ENCODE data around the gene PLEK.
"Not testable (repeated sequence)": the region's sequence is repeated elsewhere in the genome, so short reads cannot be mapped to it uniquely, and the experiment has no call there.

The PLEK gene

GRCh38 chr2:68365087-68365486, at the start of gene PLEK:
Gene PLEK (plus strand): TSS chr2:68365282. CDS start chr2:68365352, 70 bp downstream.
- peak; percentile 97 to 98 for DNase-seq

GRCh38 chr2:68316111-68316510, 49.0 kb upstream of the PLEK start:
- DNase-seq: peak; percentile 58 to 82

- no peak for DNase-seq
Measured at GRCh38 chr2:68317971-68318913, 46.8 kb upstream of the PLEK start.

GRCh38 chr2:68318914-68319397, 46.1 kb upstream of the PLEK start:
- DNase-seq: no peak

- DNase-seq: peak; percentile 15 to 45
Measured at GRCh38 chr2:68319398-68320117, 45.5 kb upstream of the PLEK start, which contains the start of gene CNRIP1. Gene CNRIP1 (minus strand): TSS chr2:68319949. CDS start chr2:68319400, 549 bp downstream.

- DNase-seq: peak in 1 of 2 experiments; percentile 33
Measured at GRCh38 chr2:68320118-68320641, 44.9 kb upstream of the PLEK start.

GRCh38 chr2:68325056-68325455, 40.0 kb upstream of the PLEK start:
- no peak for DNase-seq

- DNase-seq: no peak
Measured at GRCh38 chr2:68328901-68329300, 36.2 kb upstream of the PLEK start.

GRCh38 chr2:68330691-68331090, 34.4 kb upstream of the PLEK start:
- no peak for DNase-seq

GRCh38 chr2:68333009-68333408, 32.1 kb upstream of the PLEK start:
- no peak for DNase-seq

- DNase-seq: no peak
Measured at GRCh38 chr2:68333931-68334330, 31.2 kb upstream of the PLEK start.

GRCh38 chr2:68336192-68336591, 28.9 kb upstream of the PLEK start:
- DNase-seq: no peak

GRCh38 chr2:68340226-68341061, 24.6 kb upstream of the PLEK start:
- DNase-seq: no peak

GRCh38 chr2:68341062-68341329, 24.1 kb upstream of the PLEK start:
- no peak for DNase-seq

- DNase-seq: no peak
Measured at GRCh38 chr2:68341583-68341982, 23.5 kb upstream of the PLEK start.

GRCh38 chr2:68342470-68342869, 22.6 kb upstream of the PLEK start:
- DNase-seq: no peak

- no peak for DNase-seq
Measured at GRCh38 chr2:68344031-68344430, 21.1 kb upstream of the PLEK start.

GRCh38 chr2:68345129-68345875, 19.8 kb upstream of the PLEK start:
- DNase-seq: no peak

GRCh38 chr2:68349091-68349490, 16.0 kb upstream of the PLEK start:
- not testable (repeated sequence) for DNase-seq

- no peak for DNase-seq
Measured at GRCh38 chr2:68351997-68352396, 13.1 kb upstream of the PLEK start.

GRCh38 chr2:68352651-68353391, 12.3 kb upstream of the PLEK start:
- no peak for DNase-seq
